Hepatocyte (in vitro differentiated cells): Measurements from ENCODE around the gene HCN1. TPM values are rescaled to one million over a fixed set of nuclear protein-coding genes. Genes with fewer than 3 reads are reported as not detected.

Source experiments
- DNase-seq: peaks from one replicate; pipeline ENCODE4 v3.0.0-alpha.2; 2016; ENCODE audit warnings: low spot score
- H2AFZ ChIP-seq: fragments of 200-600 bp; sonication (generic); 2 replicates; pipeline ENCODE4 v1.6.0; 2016; ENCODE audit warnings: antibody characterized with exemption, mild to moderate bottlenecking
- H3K27ac ChIP-seq: fragments of 200-600 bp; sonication (generic); 2 replicates; pipeline ENCODE4 v1.5.1; 2016; ENCODE audit warnings: mild to moderate bottlenecking
- H3K27me3 ChIP-seq: fragments of 200-600 bp; sonication (generic); 2 replicates; pipeline ENCODE4 v1.6.1; 2016
- H3K36me3 ChIP-seq: fragments of 200-600 bp; sonication (generic); replicated peaks from 2 replicates; pipeline ENCODE4 v1.5.1; 2016; ENCODE audit warnings: low read depth; ENCODE audit not compliant: insufficient read depth
- H3K4me1 ChIP-seq: fragments of 200-600 bp; sonication (generic); 2 replicates; pipeline ENCODE4 v1.5.1; 2016; ENCODE audit warnings: mild to moderate bottlenecking, moderate library complexity; ENCODE audit not compliant: insufficient read depth
- H3K4me2 ChIP-seq: fragments of 200-600 bp; sonication (generic); 2 replicates; pipeline ENCODE4 v1.6.0; 2016
- H3K4me3 ChIP-seq: fragments of 200-600 bp; sonication (generic); 2 replicates; pipeline ENCODE4 v1.5.1; 2016; ENCODE audit warnings: mild to moderate bottlenecking
- H3K79me2 ChIP-seq: fragments of 200-600 bp; sonication (generic); 2 replicates; pipeline ENCODE4 v1.6.0; 2017; ENCODE audit warnings: mild to moderate bottlenecking
- H3K9me2 ChIP-seq: fragments of 200-600 bp; sonication (generic); replicated peaks from 2 replicates; pipeline ENCODE4 v1.6.0; 2017; ENCODE audit warnings: mild to moderate bottlenecking; ENCODE audit not compliant: insufficient read depth
- H3K9me3 ChIP-seq: fragments of 200-600 bp; sonication (generic); 2 replicates; pipeline ENCODE4 v1.5.1; 2016; ENCODE audit warnings: low read depth, mild to moderate bottlenecking
- H4K20me1 ChIP-seq: fragments of 200-600 bp; sonication (generic); 2 replicates; pipeline ENCODE4 v1.6.0; 2016; ENCODE audit warnings: mild to moderate bottlenecking; ENCODE audit not compliant: insufficient read depth, poor library complexity, severe bottlenecking
- CTCF ChIP-seq: fragments of 200-600 bp; sonication (generic); IDR thresholded peaks from 2 replicates; pipeline ENCODE4 v1.5.1; 2016; ENCODE audit warnings: antibody characterized with exemption, mild to moderate bottlenecking; ENCODE audit not compliant: poor library complexity
- EZH2 ChIP-seq: fragments of 200-600 bp; sonication (generic); IDR thresholded peaks from 2 replicates; pipeline ENCODE4 v1.6.1; 2016; ENCODE audit warnings: antibody characterized with exemption, mild to moderate bottlenecking, borderline replicate concordance
- EZH2phosphoT487 ChIP-seq: fragments of 200-600 bp; sonication (generic); IDR thresholded peaks from one replicate; pipeline ENCODE4 v1.6.1; 2018; ENCODE audit warnings: antibody characterized with exemption, mild to moderate bottlenecking, low read depth, moderate library complexity; ENCODE audit not compliant: unreplicated experiment, severe bottlenecking
- WGBS: methylation state at CpG from one replicate; pipeline ENCODE4 v1.1.6; 2016; ENCODE audit warnings: low lambda C conversion rate; ENCODE audit errors: missing lambda C conversion rate; 5-methylcytosine and 5-hydroxymethylcytosine counted together
- polyA plus RNA-seq: library from polyadenylated mRNA; unstranded; fragments of >200 nt; fragmentation: Nextera tagmentation; extraction: Ambion mirVana; gene quantifications from 2 replicates; pipeline ENCODE4 v1.2.1, GENCODE V29; 2016
- total RNA-seq: library from RNA; depleted of rRNA; stranded (reverse); fragments of >200 nt; gene quantifications from 2 replicates; pipeline ENCODE4 v1.2.3, GENCODE V29; 2014

Gene HCN1
- total and polyA plus RNA-seq, 2 experiments from 2014 or later = 0.57 TPM; not detected in 1

- H3K27me3 ChIP-seq = no peaks in the 10 kb centered on the region
- TF ChIP-seq CTCF (no peak), EZH2phosphoT487 (no peak), EZH2 (no peak)
- no peak overlapping the region for H3K4me2 ChIP-seq
- DNase-seq = no peak
- H3K4me1 ChIP-seq = no peaks in the 10 kb centered on the region
- 75% methylated on average over 6 of the region's 6 CpGs for WGBS
- H3K36me3 ChIP-seq = no peaks in the 10 kb centered on the region
- H3K4me3 ChIP-seq = no peak overlapping the region
- H3K9me3 ChIP-seq = no peaks in the 10 kb centered on the region
- no peak overlapping the region for H3K27ac ChIP-seq
- no peaks in the 10 kb centered on the region for H3K79me2 ChIP-seq
- H2AFZ ChIP-seq = no peak overlapping the region
- no peaks in the 10 kb centered on the region for H4K20me1 ChIP-seq
- H3K9me2 ChIP-seq = no peaks in the 10 kb centered on the region
Observed at GRCh38 chr5:45385321-45386058, 310.7 kb downstream of the HCN1 start.

GRCh38 chr5:45383985-45384384, 312.2 kb downstream of the HCN1 start:
- Histone ChIP-seq H3K79me2 (no peaks in the 10 kb centered on the region), H3K27me3 (no peaks in the 10 kb centered on the region), H2AFZ (no peak overlapping the region), H3K9me2 (no peaks in the 10 kb centered on the region), H3K4me3 (no peak overlapping the region), H3K4me1 (no peaks in the 10 kb centered on the region), H3K27ac (no peak overlapping the region), H3K4me2 (no peak overlapping the region), H3K9me3 (no peaks in the 10 kb centered on the region), H4K20me1 (no peaks in the 10 kb centered on the region), H3K36me3 (no peaks in the 10 kb centered on the region)
- no peak for DNase-seq
- 49% methylated on average over 2 of the region's 2 CpGs for WGBS
- TF ChIP-seq CTCF (no peak), EZH2phosphoT487 (no peak), EZH2 (no peak)

- TF ChIP-seq CTCF (no peak), EZH2phosphoT487 (no peak), EZH2 (no peak)
- H3K4me3 ChIP-seq = no peak overlapping the region
- H4K20me1 ChIP-seq = no peaks in the 10 kb centered on the region
- 84% methylated on average over 2 of the region's 2 CpGs for WGBS
- H3K27me3 ChIP-seq = no peaks in the 10 kb centered on the region
- H3K27ac ChIP-seq = no peak overlapping the region
- H3K79me2 ChIP-seq = no peaks in the 10 kb centered on the region
- H3K9me3 ChIP-seq = no peaks in the 10 kb centered on the region
- no peak overlapping the region for H3K4me2 ChIP-seq
- no peak for DNase-seq
- H3K9me2 ChIP-seq = no peaks in the 10 kb centered on the region
- H2AFZ ChIP-seq = no peak overlapping the region
- H3K4me1 ChIP-seq = no peaks in the 10 kb centered on the region
- no peaks in the 10 kb centered on the region for H3K36me3 ChIP-seq
Observed at GRCh38 chr5:45382583-45382982, 313.6 kb downstream of the HCN1 start.

GRCh38 chr5:45376417-45376816, 319.8 kb downstream of the HCN1 start:
- Histone ChIP-seq H2AFZ (no peak overlapping the region), H3K9me2 (no peaks in the 10 kb centered on the region), H3K4me3 (no peak overlapping the region), H3K4me2 (no peak overlapping the region), H3K9me3 (no peaks in the 10 kb centered on the region), H3K79me2 (no peaks in the 10 kb centered on the region), H3K27me3 (no peaks in the 10 kb centered on the region), H4K20me1 (no peaks in the 10 kb centered on the region), H3K27ac (no peak overlapping the region), H3K4me1 (no peaks in the 10 kb centered on the region), H3K36me3 (no peaks in the 10 kb centered on the region)
- DNase-seq = no peak
- 76% methylated on average over 2 of the region's 2 CpGs for WGBS
- no peak for TF ChIP-seq EZH2phosphoT487
- TF ChIP-seq CTCF = no peak
- TF ChIP-seq EZH2 = no peak
